COR-L47 (cell line): ENCODE data around the gene PARD3.

ENCODE experiments used
- DNase-seq: peaks from one replicate; lab custom pipeline; 2025; lab: John Stamatoyannopoulos, UW

PARD3 gene

GRCh38 chr10:34063592-34063991 lies 751.5 kb downstream of the PARD3 start:
- DNase-seq, result no peak

- DNase-seq, result no peak
These were observed 753.3 kb downstream of the PARD3 start for GRCh38 chr10:34061841-34062240.
